ENCODE measurements around the gene HBG1.

Gene HBG1

GRCh38 chr11:5240458-5240857 is 9.2 kb downstream of the HBG1 start:
- no peak overlapping the region for H3K4me3 ChIP-seq (ENCODE audit: control insufficient read depth, low read depth, low read length)
- DNase-seq (ENCODE audit: low read depth): no peak
- TF ChIP-seq CTCF (conservative IDR thresholded peaks at IDR 0.05; ENCODE audit: control insufficient read depth, insufficient read depth, low read depth, low read length): no peak

GRCh38 chr11:5240056-5240455 is 9.6 kb downstream of the HBG1 start:
- TF ChIP-seq CTCF (conservative IDR thresholded peaks at IDR 0.05; ENCODE audit: control insufficient read depth, insufficient read depth, low read depth, low read length): no peak
- no peak for DNase-seq (ENCODE audit: low read depth)
- H3K4me3 ChIP-seq (ENCODE audit: control insufficient read depth, low read depth, low read length): no peak overlapping the region

GRCh38 chr11:5239046-5239445 is 10.6 kb downstream of the HBG1 start:
- no peak for DNase-seq (ENCODE audit: low read depth)
- no peak overlapping the region for H3K4me3 ChIP-seq (ENCODE audit: control insufficient read depth, low read depth, low read length)
- no peak for TF ChIP-seq CTCF (conservative IDR thresholded peaks at IDR 0.05; ENCODE audit: control insufficient read depth, insufficient read depth, low read depth, low read length)

- TF ChIP-seq CTCF (conservative IDR thresholded peaks at IDR 0.05; ENCODE audit: control insufficient read depth, insufficient read depth, low read depth, low read length): no peak
- H3K4me3 ChIP-seq (ENCODE audit: control insufficient read depth, low read depth, low read length): no peak overlapping the region
Observed at GRCh38 chr11:5238486-5238885, 11.2 kb downstream of the HBG1 start.

GRCh38 chr11:5237420-5237819 is 12.2 kb downstream of the HBG1 start:
- no peak for DNase-seq (ENCODE audit: low read depth)
- no peak for TF ChIP-seq CTCF (conservative IDR thresholded peaks at IDR 0.05; ENCODE audit: control insufficient read depth, insufficient read depth, low read depth, low read length)
- no peak overlapping the region for H3K4me3 ChIP-seq (ENCODE audit: control insufficient read depth, low read depth, low read length)

More at GRCh38 chr11:5238486-5238885, 11.2 kb downstream of the HBG1 start:
- no peak for DNase-seq (ENCODE audit: low read depth)

GRCh38 chr11:5235364-5236095 is 14.1 kb downstream of the HBG1 start:
- H3K4me3 ChIP-seq (ENCODE audit: control insufficient read depth, low read depth, low read length): no peak overlapping the region
- no peak for DNase-seq (ENCODE audit: low read depth)
- TF ChIP-seq CTCF (conservative IDR thresholded peaks at IDR 0.05; ENCODE audit: control insufficient read depth, insufficient read depth, low read depth, low read length): no peak
